ENCODE results near the gene STX18.

The STX18 gene

GRCh38 chr4:4541661-4542570 lies at the start of gene STX18:
TSS of gene STX18 (minus strand) at chr4:4542048. CDS start at chr4:4541964, 84 bp downstream.
- Mint-ChIP-seq H3K27ac (peak within 1 kb of the TSS; percentile 96), H3K27me3 (ENCODE audit: low read depth, poor library complexity) (peaks cover 6% of the 10 kb centered on the region), H3K4me3 (peak within 1 kb of the TSS; percentile 97), H3K36me3 (ENCODE audit: low read depth) (peaks cover 15% of the 10 kb centered on the region), H3K4me1 (peaks cover 44% of the 10 kb centered on the region), H3K9me3 (no peaks in the 10 kb centered on the region)
- no peak for TF ChIP-seq CTCF (IDR thresholded peaks at IDR 0.05)
- peak; percentile 93 for DNase-seq

GRCh38 chr4:4591071-4591470 lies 49.2 kb upstream of the STX18 start:
- no peaks in the 10 kb centered on the region for H3K27me3 Mint-ChIP-seq (ENCODE audit: low read depth, poor library complexity)
- no peak for DNase-seq
- H3K9me3 Mint-ChIP-seq, result peaks cover 45% of the 10 kb centered on the region
- no peak for TF ChIP-seq CTCF (IDR thresholded peaks at IDR 0.05)
- no peak overlapping the region for H3K4me3 Mint-ChIP-seq
- peaks cover 22% of the 10 kb centered on the region for H3K4me1 Mint-ChIP-seq
- peaks cover 56% of the 10 kb centered on the region for H3K36me3 Mint-ChIP-seq (ENCODE audit: low read depth)
- peak overlapping the region; percentile 71 for H3K27ac Mint-ChIP-seq

- no peak for DNase-seq
- H3K27ac Mint-ChIP-seq, result peak overlapping the region; percentile 71
- TF ChIP-seq CTCF (IDR thresholded peaks at IDR 0.05), result no peak
- peaks cover 44% of the 10 kb centered on the region for H3K9me3 Mint-ChIP-seq
- no peaks in the 10 kb centered on the region for H3K27me3 Mint-ChIP-seq (ENCODE audit: low read depth, poor library complexity)
- peaks cover 22% of the 10 kb centered on the region for H3K4me1 Mint-ChIP-seq
- H3K4me3 Mint-ChIP-seq, result no peak overlapping the region
- H3K36me3 Mint-ChIP-seq (ENCODE audit: low read depth), result peaks cover 56% of the 10 kb centered on the region
These were observed 48.7 kb upstream of the STX18 start for GRCh38 chr4:4590546-4590945.

- no peak overlapping the region for H3K27ac Mint-ChIP-seq
- no peak overlapping the region for H3K4me3 Mint-ChIP-seq
These were observed 43.3 kb upstream of the STX18 start for GRCh38 chr4:4585012-4585670.

GRCh38 chr4:4583606-4584005 lies 41.8 kb upstream of the STX18 start:
- TF ChIP-seq CTCF (IDR thresholded peaks at IDR 0.05), result no peak
- Mint-ChIP-seq H3K36me3 (ENCODE audit: low read depth) (peaks cover 25% of the 10 kb centered on the region), H3K9me3 (peaks cover 15% of the 10 kb centered on the region), H3K4me1 (peaks cover 38% of the 10 kb centered on the region), H3K27ac (peak overlapping the region; percentile 73), H3K4me3 (no peak overlapping the region), H3K27me3 (ENCODE audit: low read depth, poor library complexity) (no peaks in the 10 kb centered on the region)
- no peak for DNase-seq

More at GRCh38 chr4:4585012-4585670, 43.3 kb upstream of the STX18 start:
- TF ChIP-seq CTCF (IDR thresholded peaks at IDR 0.05), result no peak
- DNase-seq, result no peak
- H3K27me3 Mint-ChIP-seq (ENCODE audit: low read depth, poor library complexity), result no peaks in the 10 kb centered on the region
- H3K36me3 Mint-ChIP-seq (ENCODE audit: low read depth), result peaks cover 25% of the 10 kb centered on the region
- H3K4me1 Mint-ChIP-seq, result peaks cover 23% of the 10 kb centered on the region
- H3K9me3 Mint-ChIP-seq, result peaks cover 15% of the 10 kb centered on the region

Data from nephron progenitor cell (in vitro differentiated cells).